GM19023 (cell line): ENCODE data around the gene ITGB5.
A peak's percentile ranks its signal among the peaks of the same experiment; 100 is the strongest.
"Not testable (repeated sequence)": the region's sequence is repeated elsewhere in the genome, so short reads cannot be mapped to it uniquely, and the experiment has no call there.

Experiments
- ATAC-seq: cut with Tn5 transposase; IDR thresholded peaks from one replicate; pipeline ENCODE4 v1.9.1; 2021; ENCODE audit warnings: mild to moderate bottlenecking, moderate library complexity; ENCODE audit not compliant: unreplicated experiment

The ITGB5 gene

GRCh38 chr3:124837730-124838186, 49.4 kb downstream of the ITGB5 start:
- ATAC-seq = no peak

- no peak for ATAC-seq
These were observed 50.1 kb downstream of the ITGB5 start for GRCh38 chr3:124837065-124837464.

DNA sequence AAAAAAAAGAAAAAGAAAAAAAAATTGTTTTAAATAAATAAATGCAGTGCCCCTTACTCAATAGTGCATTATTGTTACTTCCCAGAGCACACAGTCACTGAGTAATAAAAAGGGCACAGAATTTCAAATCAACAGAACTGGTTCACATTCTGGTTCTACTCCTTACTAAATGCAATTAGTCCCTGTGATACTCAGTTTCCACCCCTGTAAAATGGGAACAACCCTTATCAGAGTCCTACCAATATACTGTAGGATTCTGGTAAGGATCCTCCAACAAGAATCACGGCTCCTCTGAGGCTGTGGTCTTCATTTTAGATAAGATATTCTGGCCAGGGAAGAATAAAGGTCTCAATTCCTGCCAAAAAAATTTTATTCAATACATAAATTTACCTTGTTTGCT, 50.7 kb downstream of the ITGB5 start:
- no peak for ATAC-seq

- peak; percentile 92 for ATAC-seq
These were observed 52.1 kb downstream of the ITGB5 start for GRCh38 chr3:124834723-124835718.

GRCh38 chr3:124833710-124834332, 53.3 kb downstream of the ITGB5 start:
- ATAC-seq = no peak

- no peak for ATAC-seq
These were observed 54.1 kb downstream of the ITGB5 start for GRCh38 chr3:124832782-124833709.

- ATAC-seq = no peak
These were observed 55.5 kb downstream of the ITGB5 start for GRCh38 chr3:124831628-124832199.

- ATAC-seq = no peak
These were observed 57.2 kb downstream of the ITGB5 start for GRCh38 chr3:124829819-124830554.

DNA sequence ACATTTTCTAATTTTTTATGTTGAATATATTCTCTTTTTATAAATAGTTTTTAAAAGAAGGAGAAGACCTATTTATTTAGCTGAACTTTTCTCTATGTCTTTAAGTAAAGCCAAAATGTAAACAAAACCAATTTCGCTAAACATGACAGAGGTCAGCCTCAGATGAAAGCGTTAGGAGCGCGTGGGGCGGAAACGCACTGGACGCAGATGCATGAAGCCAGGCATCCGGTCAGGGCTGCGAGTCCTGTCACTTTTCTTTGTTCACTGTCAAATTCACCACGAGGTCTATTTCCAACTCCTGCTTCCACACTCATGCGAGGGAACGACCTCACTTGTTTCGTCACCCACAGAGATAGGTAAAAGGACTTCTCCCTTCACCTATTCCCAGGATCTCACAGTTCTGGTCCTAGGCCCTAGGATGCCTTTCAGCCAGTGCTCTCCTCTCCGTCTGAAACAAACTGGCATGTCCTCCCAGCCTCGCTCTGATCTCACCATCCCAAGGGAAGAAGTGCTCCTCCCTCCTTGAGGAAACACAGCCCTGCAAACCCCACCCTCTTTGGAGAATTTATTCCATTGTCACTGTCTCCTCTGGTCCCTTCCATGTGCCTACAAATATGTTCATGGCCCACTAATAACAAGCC, 57.9 kb downstream of the ITGB5 start:
- ATAC-seq = no peak

DNA sequence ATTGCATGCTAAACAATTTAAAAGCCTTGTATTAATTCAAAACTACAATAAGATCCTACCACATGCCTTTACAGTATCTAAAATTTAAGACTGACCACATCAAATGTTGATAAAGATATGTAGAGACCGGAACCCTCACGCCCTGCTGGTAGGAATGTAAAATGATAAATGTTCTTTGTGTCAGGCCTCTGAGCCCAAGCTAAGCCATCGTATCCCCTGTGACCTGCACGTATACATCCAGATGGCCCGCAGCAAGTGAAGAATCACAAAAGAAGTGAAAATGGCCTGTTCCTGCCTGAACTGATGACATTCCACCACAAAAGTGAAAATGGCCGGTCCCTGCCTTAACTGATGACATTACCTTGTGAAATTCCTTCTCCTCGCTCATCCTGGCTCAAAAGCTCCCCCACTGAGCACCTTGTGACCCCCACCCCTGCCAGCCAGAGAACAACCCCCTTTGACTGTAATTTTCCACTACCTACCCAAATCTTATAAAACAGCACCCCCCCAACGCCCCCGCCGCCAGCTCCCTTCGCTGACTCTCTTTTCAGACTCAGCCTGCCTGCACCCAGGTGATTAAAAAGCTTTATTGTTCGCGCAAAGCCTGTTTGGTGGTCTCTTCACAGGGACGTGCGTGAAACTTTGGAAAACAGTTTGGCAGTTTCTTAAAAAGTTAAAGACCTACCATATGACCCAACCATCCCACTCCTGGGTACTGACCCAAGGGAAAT, 59.5 kb downstream of the ITGB5 start:
- ATAC-seq = not testable (repeated sequence)

DNA sequence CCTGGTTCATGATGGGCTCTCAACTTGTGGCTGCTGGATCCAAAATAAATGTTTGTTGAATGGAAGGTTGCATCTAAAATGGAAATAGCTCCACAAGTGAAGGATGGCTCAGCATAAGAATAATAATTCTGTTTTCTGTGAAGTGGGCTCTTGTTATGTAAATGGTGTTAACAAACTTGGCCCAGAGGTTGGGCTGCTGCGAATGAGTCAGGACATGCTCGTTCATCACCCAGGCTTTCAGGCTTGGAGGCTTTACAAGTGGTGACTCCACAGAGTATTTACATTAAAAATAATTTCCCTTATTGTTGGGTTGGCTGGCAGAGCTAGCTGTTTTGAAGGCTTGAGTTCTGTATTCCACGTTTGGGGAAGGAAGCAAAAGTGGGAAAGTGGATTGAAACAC, 60.5 kb downstream of the ITGB5 start:
- no peak for ATAC-seq

- no peak for ATAC-seq
These were observed 62.8 kb downstream of the ITGB5 start for GRCh38 chr3:124824286-124824915.

DNA sequence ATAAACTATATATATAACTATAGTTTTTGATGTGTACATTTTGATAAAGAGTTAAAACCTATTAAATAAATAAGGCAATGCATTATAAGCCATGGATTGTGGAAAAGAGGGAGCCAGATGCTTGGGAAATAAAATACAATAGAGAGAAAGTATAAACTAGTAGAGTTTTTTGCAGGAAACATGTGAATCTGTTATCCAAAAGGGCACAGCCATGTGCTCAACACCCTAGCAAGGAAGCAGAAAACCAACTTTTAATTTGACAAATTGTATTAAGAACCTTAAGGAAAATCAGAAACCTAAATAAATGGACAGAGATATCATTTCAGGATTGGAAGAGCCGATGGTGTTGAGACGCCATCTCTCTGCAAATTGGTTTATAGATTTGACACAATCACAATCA, 63.5 kb downstream of the ITGB5 start:
- ATAC-seq = no peak

- ATAC-seq = no peak
These were observed 64.0 kb downstream of the ITGB5 start for GRCh38 chr3:124823206-124823605.

DNA sequence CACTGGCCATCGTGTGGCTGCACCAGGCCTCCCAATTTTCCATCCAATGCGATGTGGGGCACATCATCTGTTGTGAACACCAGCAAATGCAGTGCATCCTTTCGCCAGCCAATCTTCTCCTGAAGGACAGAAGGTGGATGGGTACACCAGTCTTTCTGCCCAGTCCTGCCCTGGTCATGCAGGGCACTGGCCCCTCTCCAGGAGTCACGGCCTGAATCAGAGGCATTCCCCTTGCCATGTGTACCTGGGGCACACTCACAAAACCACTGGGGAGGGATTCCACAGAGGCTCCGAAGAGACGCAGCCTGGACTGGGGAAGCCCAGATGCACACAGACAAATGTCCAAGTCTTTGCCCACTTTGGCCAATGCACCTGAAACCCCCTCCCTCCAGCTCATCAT, 65.8 kb downstream of the ITGB5 start:
- no peak for ATAC-seq

- no peak for ATAC-seq
These were observed 68.6 kb downstream of the ITGB5 start for GRCh38 chr3:124818398-124819091.

DNA sequence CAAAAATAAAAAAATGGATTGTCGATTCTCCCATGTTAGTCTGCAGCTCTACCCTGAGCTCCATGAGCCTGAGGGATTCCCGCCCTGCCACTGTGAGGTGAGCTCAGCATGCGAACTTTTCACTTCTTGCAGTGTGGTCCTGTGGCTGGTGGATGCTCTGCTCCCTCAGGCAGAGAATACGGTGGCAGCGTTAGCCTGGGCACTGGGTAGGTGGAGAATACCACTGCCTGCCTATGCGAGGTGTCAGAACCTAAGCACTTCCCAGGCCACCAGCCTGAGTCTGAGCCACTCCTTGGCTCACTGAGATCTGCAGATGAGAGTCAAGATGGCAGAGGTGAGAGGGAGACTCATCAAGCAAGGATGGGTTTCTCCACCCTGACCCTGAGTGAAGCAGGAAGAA, 70.1 kb downstream of the ITGB5 start:
- no peak for ATAC-seq

DNA sequence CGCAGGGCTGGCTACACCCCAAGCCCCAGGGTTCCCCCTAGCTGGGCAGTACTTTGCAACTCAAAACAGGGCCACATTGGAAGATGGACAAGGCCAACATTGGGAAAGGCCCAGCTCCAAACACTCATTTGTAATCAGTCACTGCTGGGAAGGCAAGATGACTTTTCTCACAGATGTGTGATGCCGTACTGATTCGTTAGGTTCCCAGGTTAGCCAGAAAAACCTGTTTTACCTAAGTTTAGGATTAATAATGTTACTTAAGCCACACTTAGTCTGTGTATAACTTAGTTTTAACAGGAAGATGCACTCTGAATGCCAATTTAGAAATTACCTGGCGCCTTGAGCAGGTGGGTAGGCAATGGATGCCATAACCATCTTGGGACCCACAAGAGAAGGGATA, 71.0 kb downstream of the ITGB5 start:
- no peak for ATAC-seq
